Gastroesophageal sphincter (tissue), 3 donors: ENCODE measurements around the gene FASN.

Source experiments
- CTCF ChIP-seq, 4 experiments: fragments of 200-600 bp in 2 of 4; fragments of 450-650 bp in 2 of 4; sonication (generic) in 1 of 4; IDR thresholded peaks; one replicate each; pipeline ENCODE4 v1.5.1; 2017 to 2019; ENCODE audit warnings: antibody characterized with exemption in 4 of 4, mild to moderate bottlenecking in 2 of 4, moderate library complexity in 2 of 4
- POLR2A ChIP-seq, 2 donors: fragments of 450-650 bp; IDR thresholded peaks; one replicate each; pipeline ENCODE4 v1.6.1; 2017; ENCODE audit warnings: antibody characterized with exemption in 2 of 2, mild to moderate bottlenecking in 2 of 2, moderate library complexity in 1 of 2

DNA sequence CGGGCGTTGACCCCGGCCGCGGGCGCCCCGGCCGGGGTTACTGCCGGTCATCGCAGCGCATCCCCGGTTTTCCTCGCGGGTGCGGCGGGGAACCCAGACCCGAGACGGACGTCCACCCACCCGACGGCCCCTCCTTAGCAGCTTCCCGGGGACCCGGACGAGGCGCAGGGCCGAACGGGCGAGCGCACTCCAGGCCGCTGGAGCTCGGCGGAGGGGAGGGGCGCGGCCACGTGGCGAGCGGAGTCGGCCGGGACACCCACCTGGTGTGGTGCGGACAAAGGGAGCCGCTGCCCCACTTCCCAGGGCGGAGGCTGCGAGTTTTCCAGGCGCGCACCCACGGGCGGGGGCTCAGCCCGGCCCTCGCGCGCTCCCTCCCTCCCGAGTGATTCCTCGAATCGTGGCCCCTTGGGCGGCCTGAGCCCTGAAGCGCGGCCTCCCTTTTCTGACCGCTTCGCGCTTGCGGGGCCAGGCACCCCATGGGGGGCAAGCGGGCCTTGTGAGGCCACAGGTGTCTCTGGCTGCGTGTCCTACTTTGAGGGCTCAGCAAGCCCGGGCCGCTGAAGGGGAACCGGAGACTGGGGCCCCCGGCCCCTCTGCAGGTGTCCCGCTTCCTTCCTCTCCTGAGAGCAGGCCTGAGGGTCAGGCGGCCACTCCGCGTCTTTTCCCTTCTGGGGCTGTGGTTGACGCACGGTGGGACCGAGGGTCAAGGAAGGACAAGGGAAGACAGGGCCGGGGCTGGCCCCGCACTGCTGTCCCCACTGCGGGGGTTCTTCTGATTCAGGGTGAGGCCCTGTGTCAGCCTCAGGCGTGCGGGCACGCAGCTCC is 1.1 kb upstream of the FASN start:
- TF ChIP-seq CTCF (IDR thresholded peaks at IDR 0.05) (no peak), POLR2A (IDR thresholded peaks at IDR 0.05) (no peak)
